HepG2 (cell line): Measurements from ENCODE around the gene PCSK6. TPM values are rescaled to one million over a fixed set of nuclear protein-coding genes. Genes with fewer than 3 reads are reported as not detected.
A peak's percentile ranks its signal among the peaks of the same experiment; 100 is the strongest.

Source experiments
- DMAP1 ChIP-seq: IDR thresholded peaks from 2 replicates; pipeline ENCODE4 v1.6.1; 2016
- FOXO1 ChIP-seq: sonication (generic); formaldehyde crosslinking; IDR thresholded peaks from 2 replicates; pipeline ENCODE4 v1.4.0; 2020; ENCODE audit warnings: missing genetic modification reagents
- HNF4A ChIP-seq: sonication (generic); formaldehyde crosslinking; IDR thresholded peaks from 2 replicates; pipeline ENCODE4 v1.4.0; 2020; ENCODE audit warnings: missing genetic modification reagents
- KDM3A ChIP-seq: IDR thresholded peaks from 2 replicates; pipeline ENCODE4 v1.6.1; 2018; ENCODE audit warnings: low read depth, missing compliant biosample characterization
- MBNL3 ChIP-seq: fragments of 250-450 bp; sonication (Bioruptor Pico); conservative IDR thresholded peaks from 2 replicates; pipeline ENCODE4 v1.8.0; 2022; ENCODE audit warnings: mild to moderate bottlenecking, inconsistent platforms
- NR1H2 ChIP-seq: sonication (generic); formaldehyde crosslinking; IDR thresholded peaks from 2 replicates; pipeline ENCODE4 v1.8.1; 2022; ENCODE audit warnings: low read depth, missing genetic modification reagents, borderline replicate concordance
- PRPF4 ChIP-seq: fragments of 200-400 bp; formaldehyde crosslinking; IDR thresholded peaks from 2 replicates; pipeline ENCODE4 v1.6.1; 2016; ENCODE audit warnings: low read length, low read depth; ENCODE audit not compliant: poor library complexity, severe bottlenecking
- TEAD2 ChIP-seq: sonication (generic); formaldehyde crosslinking; IDR thresholded peaks from 2 replicates; pipeline ENCODE4 v1.9.0; 2021; ENCODE audit warnings: missing genetic modification reagents
- ZBTB3 ChIP-seq: sonication (generic); formaldehyde crosslinking; IDR thresholded peaks from 2 replicates; pipeline ENCODE4 v1.4.0; 2020; ENCODE audit warnings: low read depth, mild to moderate bottlenecking, moderate library complexity, missing genetic modification reagents, borderline replicate concordance
- ZBTB7B ChIP-seq: sonication (generic); formaldehyde crosslinking; IDR thresholded peaks from 2 replicates; pipeline ENCODE4 v1.4.0; 2020; ENCODE audit warnings: missing genetic modification reagents
- ZNF296 ChIP-seq: sonication (generic); formaldehyde crosslinking; conservative IDR thresholded peaks from 2 replicates; pipeline ENCODE4 v1.5.0; 2020; ENCODE audit warnings: mild to moderate bottlenecking, missing genetic modification reagents
- ZNF674 ChIP-seq: sonication (generic); formaldehyde crosslinking; IDR thresholded peaks from 2 replicates; pipeline ENCODE4 v1.5.0; 2020; ENCODE audit warnings: low read depth, mild to moderate bottlenecking, missing genetic modification reagents
- ZNF737 ChIP-seq: sonication (generic); formaldehyde crosslinking; IDR thresholded peaks from 2 replicates; pipeline ENCODE4 v1.5.0; 2020; ENCODE audit warnings: missing genetic modification reagents, mild to moderate bottlenecking, borderline replicate concordance
- polyA plus RNA-seq, 8 experiments: library from polyadenylated mRNA; depleted of rRNA in 3 of 8; stranded (reverse) in 7 of 8; unstranded in 1 of 8; fragments of >200 nt; fragmentation: Illumina TruSeq in 4 of 8; extraction: Trizol in 4 of 8; gene quantifications; 2 replicates each; pipeline versions ENCODE4 v1.2.1 to v1.2.3, GENCODE V29; 2011 to 2016; ENCODE audit warnings: low read depth in 4 of 8, missing spikeins in 1 of 8, mixed read lengths in 1 of 8; ENCODE audit not compliant: insufficient read depth in 1 of 8
- total RNA-seq, 5 experiments: library from RNA; depleted of rRNA; stranded (reverse); fragments of >200 nt; fragmentation: Illumina TruSeq; extraction: Trizol; gene quantifications; 2 replicates each; pipeline ENCODE4 v1.2.3, GENCODE V29; 2016; ENCODE audit warnings: low read depth in 1 of 5
- TF ChIP-seq, protein P1 (sequence below): sonication (generic); formaldehyde crosslinking; IDR thresholded peaks from 2 replicates; pipeline ENCODE4 v1.4.0; 2020; ENCODE audit warnings: mild to moderate bottlenecking, missing genetic modification reagents
- TF ChIP-seq, protein P2 (sequence below): IDR thresholded peaks from 2 replicates; pipeline ENCODE4 v1.6.1; 2016
- TF ChIP-seq, protein P3 (sequence below): sonication (generic); formaldehyde crosslinking; IDR thresholded peaks from 2 replicates; pipeline ENCODE4 v1.5.0; 2020; ENCODE audit warnings: mild to moderate bottlenecking, missing genetic modification reagents, moderate library complexity
- TF ChIP-seq, protein P4 (sequence below): sonication (generic); formaldehyde crosslinking; IDR thresholded peaks from 2 replicates; pipeline ENCODE4 v1.4.0; 2020; ENCODE audit warnings: missing genetic modification reagents
- TF ChIP-seq, protein P5 (sequence below): sonication (generic); formaldehyde crosslinking; IDR thresholded peaks from 2 replicates; pipeline ENCODE4 v1.4.0; 2020; ENCODE audit warnings: mild to moderate bottlenecking, missing genetic modification reagents
- TF ChIP-seq, protein P6 (sequence below): sonication (generic); formaldehyde crosslinking; IDR thresholded peaks from 2 replicates; pipeline ENCODE4 v1.4.0; 2020; ENCODE audit warnings: missing genetic modification reagents
- TF ChIP-seq, protein P7 (sequence below): sonication (generic); formaldehyde crosslinking; conservative IDR thresholded peaks from 2 replicates; pipeline ENCODE4 v1.4.0; 2020; ENCODE audit warnings: missing genetic modification reagents

The PCSK6 gene
- total and polyA plus RNA-seq, 2 of the 13 experiments (the other 11 are each of a cell fraction or from before 2014, with no cell fraction given): 56.5 to 155 TPM

DNA sequence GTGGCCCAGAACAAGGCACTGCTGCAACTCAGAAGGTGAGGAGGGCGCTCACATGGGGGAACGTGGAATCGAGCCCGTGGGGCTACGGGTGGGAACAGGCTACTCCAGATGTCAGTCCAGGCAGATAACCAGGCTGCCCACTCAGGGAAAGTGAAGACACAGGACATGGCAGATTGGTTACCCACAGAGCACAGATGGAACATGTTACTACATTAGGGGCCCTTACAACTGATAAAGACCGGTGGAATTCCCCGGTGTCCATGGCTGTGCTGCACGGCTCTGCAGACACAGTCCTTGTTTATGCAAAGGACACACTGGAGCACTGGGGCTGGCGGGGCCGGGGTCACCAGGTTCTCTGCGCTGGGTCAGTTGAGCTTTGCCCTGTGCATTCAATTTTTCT lies 36.9 kb downstream of the PCSK6 start (continued):
- TF ChIP-seq, protein P1, sequence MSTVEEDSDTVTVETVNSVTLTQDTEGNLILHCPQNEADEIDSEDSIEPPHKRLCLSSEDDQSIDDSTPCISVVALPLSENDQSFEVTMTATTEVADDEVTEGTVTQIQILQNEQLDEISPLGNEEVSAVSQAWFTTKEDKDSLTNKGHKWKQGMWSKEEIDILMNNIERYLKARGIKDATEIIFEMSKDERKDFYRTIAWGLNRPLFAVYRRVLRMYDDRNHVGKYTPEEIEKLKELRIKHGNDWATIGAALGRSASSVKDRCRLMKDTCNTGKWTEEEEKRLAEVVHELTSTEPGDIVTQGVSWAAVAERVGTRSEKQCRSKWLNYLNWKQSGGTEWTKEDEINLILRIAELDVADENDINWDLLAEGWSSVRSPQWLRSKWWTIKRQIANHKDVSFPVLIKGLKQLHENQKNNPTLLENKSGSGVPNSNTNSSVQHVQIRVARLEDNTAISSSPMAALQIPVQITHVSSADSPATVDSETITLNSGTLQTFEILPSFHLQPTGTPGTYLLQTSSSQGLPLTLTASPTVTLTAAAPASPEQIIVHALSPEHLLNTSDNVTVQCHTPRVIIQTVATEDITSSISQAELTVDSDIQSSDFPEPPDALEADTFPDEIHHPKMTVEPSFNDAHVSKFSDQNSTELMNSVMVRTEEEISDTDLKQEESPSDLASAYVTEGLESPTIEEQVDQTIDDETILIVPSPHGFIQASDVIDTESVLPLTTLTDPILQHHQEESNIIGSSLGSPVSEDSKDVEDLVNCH (CRISPR knock-in tag): no peak
- TF ChIP-seq, protein P2, sequence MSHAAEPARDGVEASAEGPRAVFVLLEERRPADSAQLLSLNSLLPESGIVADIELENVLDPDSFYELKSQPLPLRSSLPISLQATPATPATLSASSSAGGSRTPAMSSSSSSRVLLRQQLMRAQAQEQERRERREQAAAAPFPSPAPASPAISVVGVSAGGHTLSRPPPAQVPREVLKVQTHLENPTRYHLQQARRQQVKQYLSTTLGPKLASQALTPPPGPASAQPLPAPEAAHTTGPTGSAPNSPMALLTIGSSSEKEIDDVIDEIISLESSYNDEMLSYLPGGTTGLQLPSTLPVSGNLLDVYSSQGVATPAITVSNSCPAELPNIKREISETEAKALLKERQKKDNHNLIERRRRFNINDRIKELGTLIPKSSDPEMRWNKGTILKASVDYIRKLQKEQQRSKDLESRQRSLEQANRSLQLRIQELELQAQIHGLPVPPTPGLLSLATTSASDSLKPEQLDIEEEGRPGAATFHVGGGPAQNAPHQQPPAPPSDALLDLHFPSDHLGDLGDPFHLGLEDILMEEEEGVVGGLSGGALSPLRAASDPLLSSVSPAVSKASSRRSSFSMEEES (CRISPR knock-in tag): no peak
- TF ChIP-seq, protein P3, sequence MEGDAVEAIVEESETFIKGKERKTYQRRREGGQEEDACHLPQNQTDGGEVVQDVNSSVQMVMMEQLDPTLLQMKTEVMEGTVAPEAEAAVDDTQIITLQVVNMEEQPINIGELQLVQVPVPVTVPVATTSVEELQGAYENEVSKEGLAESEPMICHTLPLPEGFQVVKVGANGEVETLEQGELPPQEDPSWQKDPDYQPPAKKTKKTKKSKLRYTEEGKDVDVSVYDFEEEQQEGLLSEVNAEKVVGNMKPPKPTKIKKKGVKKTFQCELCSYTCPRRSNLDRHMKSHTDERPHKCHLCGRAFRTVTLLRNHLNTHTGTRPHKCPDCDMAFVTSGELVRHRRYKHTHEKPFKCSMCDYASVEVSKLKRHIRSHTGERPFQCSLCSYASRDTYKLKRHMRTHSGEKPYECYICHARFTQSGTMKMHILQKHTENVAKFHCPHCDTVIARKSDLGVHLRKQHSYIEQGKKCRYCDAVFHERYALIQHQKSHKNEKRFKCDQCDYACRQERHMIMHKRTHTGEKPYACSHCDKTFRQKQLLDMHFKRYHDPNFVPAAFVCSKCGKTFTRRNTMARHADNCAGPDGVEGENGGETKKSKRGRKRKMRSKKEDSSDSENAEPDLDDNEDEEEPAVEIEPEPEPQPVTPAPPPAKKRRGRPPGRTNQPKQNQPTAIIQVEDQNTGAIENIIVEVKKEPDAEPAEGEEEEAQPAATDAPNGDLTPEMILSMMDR (CRISPR knock-in tag): no peak
- TF ChIP-seq ZNF674 (CRISPR knock-in tag) (no peak), ZBTB7B (CRISPR knock-in tag) (no peak), FOXO1 (CRISPR knock-in tag) (peak; percentile 56; the same call in 1 of the 2 replicates), ZNF737 (no peak), MBNL3 (CRISPR knock-in tag) (no peak), ZBTB3 (CRISPR knock-in tag) (no peak), HNF4A (CRISPR knock-in tag) (peak; percentile 65), TEAD2 (CRISPR knock-in tag) (no peak), KDM3A (no peak), DMAP1 (CRISPR knock-in tag) (no peak), NR1H2 (CRISPR knock-in tag) (no peak), PRPF4 (no peak), ZNF296 (CRISPR knock-in tag) (no peak)
- TF ChIP-seq, protein P4, sequence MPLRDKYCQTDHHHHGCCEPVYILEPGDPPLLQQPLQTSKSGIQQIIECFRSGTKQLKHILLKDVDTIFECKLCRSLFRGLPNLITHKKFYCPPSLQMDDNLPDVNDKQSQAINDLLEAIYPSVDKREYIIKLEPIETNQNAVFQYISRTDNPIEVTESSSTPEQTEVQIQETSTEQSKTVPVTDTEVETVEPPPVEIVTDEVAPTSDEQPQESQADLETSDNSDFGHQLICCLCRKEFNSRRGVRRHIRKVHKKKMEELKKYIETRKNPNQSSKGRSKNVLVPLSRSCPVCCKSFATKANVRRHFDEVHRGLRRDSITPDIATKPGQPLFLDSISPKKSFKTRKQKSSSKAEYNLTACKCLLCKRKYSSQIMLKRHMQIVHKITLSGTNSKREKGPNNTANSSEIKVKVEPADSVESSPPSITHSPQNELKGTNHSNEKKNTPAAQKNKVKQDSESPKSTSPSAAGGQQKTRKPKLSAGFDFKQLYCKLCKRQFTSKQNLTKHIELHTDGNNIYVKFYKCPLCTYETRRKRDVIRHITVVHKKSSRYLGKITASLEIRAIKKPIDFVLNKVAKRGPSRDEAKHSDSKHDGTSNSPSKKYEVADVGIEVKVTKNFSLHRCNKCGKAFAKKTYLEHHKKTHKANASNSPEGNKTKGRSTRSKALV: no peak
- TF ChIP-seq, protein P5, sequence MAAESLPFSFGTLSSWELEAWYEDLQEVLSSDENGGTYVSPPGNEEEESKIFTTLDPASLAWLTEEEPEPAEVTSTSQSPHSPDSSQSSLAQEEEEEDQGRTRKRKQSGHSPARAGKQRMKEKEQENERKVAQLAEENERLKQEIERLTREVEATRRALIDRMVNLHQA (CRISPR knock-in tag): no peak
- TF ChIP-seq, protein P6, sequence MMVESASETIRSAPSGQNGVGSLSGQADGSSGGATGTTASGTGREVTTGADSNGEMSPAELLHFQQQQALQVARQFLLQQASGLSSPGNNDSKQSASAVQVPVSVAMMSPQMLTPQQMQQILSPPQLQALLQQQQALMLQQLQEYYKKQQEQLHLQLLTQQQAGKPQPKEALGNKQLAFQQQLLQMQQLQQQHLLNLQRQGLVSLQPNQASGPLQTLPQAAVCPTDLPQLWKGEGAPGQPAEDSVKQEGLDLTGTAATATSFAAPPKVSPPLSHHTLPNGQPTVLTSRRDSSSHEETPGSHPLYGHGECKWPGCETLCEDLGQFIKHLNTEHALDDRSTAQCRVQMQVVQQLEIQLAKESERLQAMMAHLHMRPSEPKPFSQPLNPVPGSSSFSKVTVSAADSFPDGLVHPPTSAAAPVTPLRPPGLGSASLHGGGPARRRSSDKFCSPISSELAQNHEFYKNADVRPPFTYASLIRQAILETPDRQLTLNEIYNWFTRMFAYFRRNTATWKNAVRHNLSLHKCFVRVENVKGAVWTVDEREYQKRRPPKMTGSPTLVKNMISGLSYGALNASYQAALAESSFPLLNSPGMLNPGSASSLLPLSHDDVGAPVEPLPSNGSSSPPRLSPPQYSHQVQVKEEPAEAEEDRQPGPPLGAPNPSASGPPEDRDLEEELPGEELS: peak; percentile 33; the same call in 1 of the 2 replicates
- TF ChIP-seq, protein P7, sequence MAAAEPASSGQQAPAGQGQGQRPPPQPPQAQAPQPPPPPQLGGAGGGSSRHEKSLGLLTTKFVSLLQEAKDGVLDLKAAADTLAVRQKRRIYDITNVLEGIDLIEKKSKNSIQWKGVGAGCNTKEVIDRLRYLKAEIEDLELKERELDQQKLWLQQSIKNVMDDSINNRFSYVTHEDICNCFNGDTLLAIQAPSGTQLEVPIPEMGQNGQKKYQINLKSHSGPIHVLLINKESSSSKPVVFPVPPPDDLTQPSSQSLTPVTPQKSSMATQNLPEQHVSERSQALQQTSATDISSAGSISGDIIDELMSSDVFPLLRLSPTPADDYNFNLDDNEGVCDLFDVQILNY: no peak
